Natural killer cell (primary cell): ENCODE results near the gene POU1F1. TPM values are rescaled to one million over a fixed set of nuclear protein-coding genes. Genes with fewer than 3 reads are reported as not detected.

Experiments used
- ATAC-seq, 3 donors: fragments of 150-1000 bp in 2 of 3; fragments of 200-7000 bp in 1 of 3; cut with Tn5 transposase; 1 replicate in 1 of 3; 2 replicates in 2 of 3; pipeline ENCODE4 v1.10.0; 2021; ENCODE audit warnings: mild to moderate bottlenecking in 2 of 3, moderate library complexity in 2 of 3
- DNase-seq, 2 donors: peaks; one replicate each; pipeline versions ENCODE4 v3.0.0 to v3.0.0-alpha.2; 2013 to 2021; ENCODE audit warnings: mixed read lengths in 1 of 2
- H3K27ac ChIP-seq: one replicate; pipeline ENCODE4 v1.5.1; 2013; ENCODE audit warnings: mild to moderate bottlenecking, low read length
- H3K27me3 ChIP-seq: one replicate; pipeline ENCODE4 v1.6.1; 2013; ENCODE audit warnings: low read length; ENCODE audit not compliant: control insufficient read depth, insufficient read depth
- H3K36me3 ChIP-seq: one replicate; pipeline ENCODE4 v1.6.1; 2013; ENCODE audit warnings: low read length; ENCODE audit not compliant: control insufficient read depth, insufficient read depth
- H3K4me1 ChIP-seq: one replicate; pipeline ENCODE4 v1.6.1; 2013; ENCODE audit warnings: low read length; ENCODE audit not compliant: control insufficient read depth, insufficient read depth
- H3K4me3 ChIP-seq: one replicate; pipeline ENCODE4 v1.5.1; 2013; ENCODE audit warnings: low read length
- H3K9me3 ChIP-seq: one replicate; pipeline ENCODE4 v1.6.1; 2013; ENCODE audit warnings: low read length; ENCODE audit not compliant: control insufficient read depth, insufficient read depth
- H3K27ac Mint-ChIP-seq, 2 donors: one replicate each; pipeline ENCODE4 v1.8.0; 2022; ENCODE audit warnings: mild to moderate bottlenecking in 2 of 2, mixed read lengths in 2 of 2, moderate library complexity in 1 of 2
- H3K27me3 Mint-ChIP-seq, 2 donors: one replicate each; pipeline ENCODE4 v1.8.0; 2022; ENCODE audit warnings: low read depth in 2 of 2, mixed read lengths in 2 of 2
- H3K36me3 Mint-ChIP-seq: one replicate; pipeline ENCODE4 v1.8.0; 2022; ENCODE audit warnings: mixed read lengths
- H3K4me1 Mint-ChIP-seq, 2 donors: one replicate each; pipeline ENCODE4 v1.8.0; 2022; ENCODE audit warnings: mixed read lengths in 2 of 2
- H3K4me3 Mint-ChIP-seq: one replicate; pipeline ENCODE4 v1.8.0; 2022; ENCODE audit warnings: mild to moderate bottlenecking, moderate library complexity, mixed read lengths
- H3K9me3 Mint-ChIP-seq, 2 donors: one replicate each; pipeline ENCODE4 v1.8.0; 2022; ENCODE audit warnings: mixed read lengths in 2 of 2
- CTCF ChIP-seq: fragments of 200-600 bp; IDR thresholded peaks from one replicate; pipeline ENCODE4 v1.8.0; 2022; ENCODE audit warnings: antibody characterized with exemption
- WGBS: methylation state at CpG from one replicate; pipeline ENCODE4 v1.1.7; 2013; ENCODE audit warnings: missing lambda C conversion rate; ENCODE audit not compliant: insufficient coverage; 5-methylcytosine and 5-hydroxymethylcytosine counted together
- intact Hi-C: fragments of 100-400 bp; cut with micrococcal nuclease; formaldehyde crosslinking; loops from one replicate; pipeline ENCODE4 v1.14.2; 2022
- total RNA-seq, 4 donors: library from RNA; stranded (reverse); fragments of 120-200 nt in 1 of 4; gene quantifications; one replicate each; pipeline versions ENCODE4 v1.2.3 to v1.2.4, GENCODE V29; 2013 to 2022

POU1F1 gene
- total RNA-seq, 3 donors from 2014 or later (not counting 1 experiment from before 2014, with no cell fraction given) = not detected

GRCh38 chr3:87268646-87269211, 7.7 kb downstream of the POU1F1 start:
- Mint-ChIP-seq H3K4me1 (peaks cover 25 to 28% of the 10 kb centered on the region in 2 donors), H3K27me3 (no peaks in the 10 kb centered on the region), H3K36me3 (no peaks in the 10 kb centered on the region), H3K9me3 (no peaks in the 10 kb centered on the region), H3K27ac (no peak overlapping the region), H3K4me3 (no peak overlapping the region)
- H3K4me3 ChIP-seq = no peak overlapping the region
- no peak overlapping the region for H3K27ac ChIP-seq
- intact Hi-C loops = loop anchor here (10.0 kb wide), 1 partner anchor 736 kb away; no protein-coding TSS in a partner anchor
- ATAC-seq (no peak), DNase-seq (no peak)
- H3K36me3 ChIP-seq = no peaks in the 10 kb centered on the region
- H3K9me3 ChIP-seq = no peaks in the 10 kb centered on the region
- H3K4me1 ChIP-seq = peaks cover 5% of the 10 kb centered on the region
- H3K27me3 ChIP-seq = no peaks in the 10 kb centered on the region
- TF ChIP-seq CTCF = no peak
- WGBS = 72% methylated on average over 3 of the region's 4 CpGs

- WGBS = 75% methylated on average over 4 of the region's 8 CpGs
- H3K4me3 ChIP-seq = no peak overlapping the region
- Mint-ChIP-seq H3K27me3 (no peaks in the 10 kb centered on the region), H3K36me3 (no peaks in the 10 kb centered on the region), H3K27ac (no peak overlapping the region), H3K4me3 (no peak overlapping the region), H3K4me1 (peaks cover 19 to 23% of the 10 kb centered on the region in 2 donors), H3K9me3 (no peaks in the 10 kb centered on the region)
- ATAC-seq (no peak), DNase-seq (no peak)
- no peaks in the 10 kb centered on the region for H3K9me3 ChIP-seq
- intact Hi-C loops = loop anchor here (10.0 kb wide), 1 partner anchor 737 kb away; no protein-coding TSS in a partner anchor
- no peaks in the 10 kb centered on the region for H3K36me3 ChIP-seq
- no peak overlapping the region for H3K27ac ChIP-seq
- no peak for TF ChIP-seq CTCF
- H3K27me3 ChIP-seq = no peaks in the 10 kb centered on the region
- H3K4me1 ChIP-seq = peaks cover 5% of the 10 kb centered on the region
Measured at GRCh38 chr3:87267953-87268645, 8.3 kb downstream of the POU1F1 start.

- H3K27ac ChIP-seq = no peak overlapping the region
- Mint-ChIP-seq H3K27ac (no peak overlapping the region), H3K27me3 (no peaks in the 10 kb centered on the region), H3K9me3 (no peaks in the 10 kb centered on the region), H3K4me1 (peaks cover 0 to 7% of the 10 kb centered on the region in 2 donors), H3K36me3 (no peaks in the 10 kb centered on the region), H3K4me3 (no peak overlapping the region)
- no peaks in the 10 kb centered on the region for H3K27me3 ChIP-seq
- no peak for ATAC-seq
- no peak overlapping the region for H3K4me3 ChIP-seq
- H3K4me1 ChIP-seq = no peaks in the 10 kb centered on the region
- WGBS = 70% methylated on average over 2 of the region's 2 CpGs
- intact Hi-C loops = loop anchor here (5.0 to 10.0 kb wide), 2 partner anchors 743 to 850 kb away; no protein-coding TSS in a partner anchor
- no peaks in the 10 kb centered on the region for H3K9me3 ChIP-seq
- no peak for DNase-seq
- TF ChIP-seq CTCF = no peak
- H3K36me3 ChIP-seq = no peaks in the 10 kb centered on the region
Measured at GRCh38 chr3:87261925-87262324, 14.5 kb downstream of the POU1F1 start.
